B cell (primary cell): ENCODE data around the gene PRRT2. TPM values are rescaled to one million over a fixed set of nuclear protein-coding genes. Genes with fewer than 3 reads are reported as not detected.

Source experiments
- ATAC-seq: fragments of 200-7000 bp; cut with Tn5 transposase; one replicate; pipeline ENCODE4 v1.10.0; 2021; ENCODE audit warnings: low read depth, mild to moderate bottlenecking, moderate number of reproducible peaks, moderate library complexity
- CTCF ChIA-PET: fragments of 350-600 bp; sonication (Branson Sonifier 250); formaldehyde crosslinking; loops from one replicate; lab custom pipeline; 2021; ENCODE audit warnings: antibody characterized with exemption, inconsistent platforms; lab: Charles Lee
- POLR2A ChIA-PET: fragments of 350-600 bp; sonication (Branson Sonifier 250); formaldehyde crosslinking; loops from one replicate; lab custom pipeline; 2021; ENCODE audit warnings: antibody characterized with exemption; lab: Charles Lee
- DNase-seq: peaks from one replicate; pipeline ENCODE4 v3.0.0; 2013
- H2AFZ ChIP-seq: 2 replicates; pipeline ENCODE4 v1.6.1; 2012; ENCODE audit warnings: mild to moderate bottlenecking, low read depth, low read length; ENCODE audit not compliant: insufficient read depth, poor library complexity, severe bottlenecking
- H3K27ac ChIP-seq, 2 donors: 1 replicate in 1 of 2; 2 replicates in 1 of 2; pipeline ENCODE4 v1.5.1; 2012 to 2013; ENCODE audit warnings: low read length in 2 of 2, mild to moderate bottlenecking in 2 of 2, moderate library complexity in 1 of 2
- H3K27me3 ChIP-seq, 4 experiments: fragments of 200-600 bp in 1 of 4; sonication (generic) in 1 of 4; replicated peaks in 1 of 4; 1 replicate in 2 of 4; 2 replicates in 2 of 4; pipeline versions ENCODE4 v1.6.1 to v1.7.0; 2013 to 2016; ENCODE audit warnings: low read length in 3 of 4, mild to moderate bottlenecking in 2 of 4, mixed read lengths in 1 of 4, moderate library complexity in 1 of 4; ENCODE audit not compliant: insufficient read depth in 4 of 4, control insufficient read depth in 3 of 4; ENCODE audit errors: control extremely low read depth in 1 of 4
- H3K36me3 ChIP-seq, 2 experiments: replicated peaks in 1 of 2; 1 replicate in 1 of 2; 2 replicates in 1 of 2; pipeline versions ENCODE4 v1.6.1 to v1.7.1; 2013; ENCODE audit warnings: low read length in 1 of 2; ENCODE audit not compliant: insufficient read depth in 2 of 2, control insufficient read depth in 1 of 2; ENCODE audit errors: control extremely low read depth in 1 of 2, extremely low read depth in 1 of 2
- H3K4me1 ChIP-seq, 2 donors: fragments of 200-600 bp in 1 of 2; sonication (generic) in 1 of 2; 1 replicate in 1 of 2; 2 replicates in 1 of 2; pipeline versions ENCODE4 v1.5.1 to v1.6.1; 2013 to 2017; ENCODE audit warnings: low read length in 2 of 2; ENCODE audit not compliant: control insufficient read depth in 2 of 2, insufficient read depth in 2 of 2
- H3K4me2 ChIP-seq: replicated peaks from 2 replicates; pipeline ENCODE3; 2012; ENCODE audit warnings: mild to moderate bottlenecking, low read depth, low read length; ENCODE audit not compliant: poor library complexity, severe bottlenecking
- H3K4me3 ChIP-seq, 5 experiments: fragments of 200-600 bp in 1 of 5; sonication (generic) in 1 of 5; 1 replicate in 3 of 5; 2 replicates in 2 of 5; pipeline versions ENCODE4 v1.5.1 to v1.7.0; 2011 to 2016; ENCODE audit warnings: low read length in 4 of 5, mild to moderate bottlenecking in 4 of 5, low read depth in 2 of 5, control low read depth in 1 of 5, moderate library complexity in 1 of 5; ENCODE audit not compliant: insufficient read depth in 1 of 5; ENCODE audit errors: control extremely low read depth in 1 of 5, extremely low read depth in 1 of 5
- H3K79me2 ChIP-seq: fragments of 200-600 bp; sonication (generic); one replicate; pipeline ENCODE4 v1.6.0; 2016; ENCODE audit warnings: low read length; ENCODE audit not compliant: control insufficient read depth, insufficient read depth
- H3K9ac ChIP-seq: fragments of 200-600 bp; sonication (generic); 2 replicates; pipeline ENCODE4 v1.6.1; 2017; ENCODE audit warnings: mild to moderate bottlenecking, low read length, moderate library complexity
- H3K9me3 ChIP-seq, 3 donors: one replicate each; pipeline versions ENCODE4 v1.6.1 to v1.7.1; 2013; ENCODE audit warnings: low read length in 2 of 3; ENCODE audit not compliant: control insufficient read depth in 2 of 3, insufficient read depth in 1 of 3; ENCODE audit errors: control extremely low read depth in 1 of 3
- H4K20me1 ChIP-seq: 2 replicates; pipeline ENCODE4 v1.6.0; 2012; ENCODE audit warnings: mild to moderate bottlenecking, low read length; ENCODE audit not compliant: insufficient read depth, control insufficient read depth, poor library complexity, severe bottlenecking
- H3K27ac Mint-ChIP-seq: one replicate; pipeline ENCODE4 v1.8.0; 2021; ENCODE audit warnings: mixed read lengths
- H3K27me3 Mint-ChIP-seq: one replicate; pipeline ENCODE4 v1.8.0; 2021; ENCODE audit warnings: mixed read lengths
- H3K4me1 Mint-ChIP-seq: one replicate; pipeline ENCODE4 v1.8.0; 2021; ENCODE audit warnings: mixed read lengths
- H3K4me3 Mint-ChIP-seq: one replicate; pipeline ENCODE4 v1.8.0; 2021; ENCODE audit warnings: mixed read lengths
- H3K9me3 Mint-ChIP-seq: one replicate; pipeline ENCODE4 v1.8.0; 2022; ENCODE audit warnings: mixed read lengths; ENCODE audit not compliant: insufficient read depth
- CTCF ChIP-seq: fragments of 200-600 bp; IDR thresholded peaks from one replicate; pipeline ENCODE4 v1.8.0; 2022; ENCODE audit warnings: antibody characterized with exemption, mild to moderate bottlenecking
- EZH2 ChIP-seq: IDR thresholded peaks from 2 replicates; pipeline ENCODE4 v1.6.1; 2012; ENCODE audit warnings: borderline replicate concordance, low read depth, mild to moderate bottlenecking, moderate library complexity, low read length; ENCODE audit not compliant: insufficient read depth, poor library complexity, severe bottlenecking
- WGBS: methylation state at CpG from one replicate; pipeline ENCODE4 v1.1.5; 2013; ENCODE audit warnings: missing lambda C conversion rate; ENCODE audit not compliant: insufficient coverage; 5-methylcytosine and 5-hydroxymethylcytosine counted together
- intact Hi-C: fragments of 100-400 bp; cut with micrococcal nuclease; formaldehyde crosslinking; loops from one replicate; pipeline ENCODE4 v1.10.0; 2022
- polyA plus RNA-seq: library from polyadenylated mRNA; depleted of rRNA; stranded (reverse); fragments of >200 nt; gene quantifications from 2 replicates; pipeline ENCODE4 v1.2.3, GENCODE V29; 2012
- total RNA-seq, 2 donors: library from RNA; stranded (reverse); fragments of 120-200 nt in 1 of 2; gene quantifications; 1 replicate in 1 of 2; 2 replicates in 1 of 2; pipeline versions ENCODE4 v1.2.3 to v1.2.4, GENCODE V29; 2013 to 2022

The PRRT2 gene
- total and polyA plus RNA-seq, 2 donors (not counting 1 experiment from before 2014, with no cell fraction given) = 0.79 to 3.1 TPM

- peaks cover 49 to 54% of the 10 kb centered on the region in 2 donors for H3K4me1 ChIP-seq
- POLR2A ChIA-PET = interaction anchor here (0.6 to 4.3 kb wide), 11 partner anchors 10 to 572 kb away, joined by 3 to 31 read pairs (median 5); partner anchors contain the start of genes C16orf54, KIF22 and PAGR1
Observed at GRCh38 chr16:29806099-29806579, 5.9 kb upstream of the PRRT2 start, which contains the start of gene MAZ. Gene MAZ, plus strand, starts transcription at chr16:29806529. Its CDS starts 173 bp downstream, at chr16:29806702.

More at GRCh38 chr16:29806099-29806579, 5.9 kb upstream of the PRRT2 start, which contains the start of gene MAZ:
- peak within 1 kb of the TSS; percentile 99 for H3K4me2 ChIP-seq
- under 1% methylated on average over 19 of the region's 67 CpGs for WGBS
- H3K9ac ChIP-seq = peak within 1 kb of the TSS; percentile 85
- peaks cover 50% of the 10 kb centered on the region for H3K4me1 Mint-ChIP-seq
- no peaks in the 10 kb centered on the region for H3K9me3 ChIP-seq
- H3K4me3 ChIP-seq = peak within 1 kb of the TSS; percentile 25 to 95 (median 89)
- H3K4me3 Mint-ChIP-seq = peak within 1 kb of the TSS; percentile 98
- H2AFZ ChIP-seq = peak within 1 kb of the TSS; percentile 78
- DNase-seq = peak; percentile 81
- no peak for TF ChIP-seq CTCF
- TF ChIP-seq EZH2 = no peak
- H4K20me1 ChIP-seq = peaks cover 36% of the 10 kb centered on the region
- peaks cover 37% of the 10 kb centered on the region for H3K79me2 ChIP-seq
- ATAC-seq = peak; percentile 18
- H3K9me3 Mint-ChIP-seq = no peaks in the 10 kb centered on the region
- no peaks in the 10 kb centered on the region for H3K27me3 Mint-ChIP-seq
- peak within 1 kb of the TSS; percentile 89 to 91 for H3K27ac ChIP-seq
- H3K36me3 ChIP-seq = peaks cover 4 to 23% of the 10 kb centered on the region in 2 experiments
- CTCF ChIA-PET = interaction anchor here (2.0 to 3.8 kb wide), 4 partner anchors 12 to 105 kb away, joined by 15 to 66 read pairs (median 38); partner anchors contain the start of genes KIF22, MVP and PAGR1
- H3K27me3 ChIP-seq = no peaks in the 10 kb centered on the region
- intact Hi-C loops = loop anchor here (5.0 kb wide), 1 partner anchor 104 kb away; no protein-coding TSS in a partner anchor
- peak within 1 kb of the TSS; percentile 100 for H3K27ac Mint-ChIP-seq
